Muscle layer of colon (tissue), 2 donors: Measurements from ENCODE around the gene SRGAP1.
"Not testable (repeated sequence)": the region's sequence is repeated elsewhere in the genome, so short reads cannot be mapped to it uniquely, and the experiment has no call there.

ENCODE experiments used
- H3K27ac ChIP-seq: one replicate; pipeline ENCODE4 v1.7.0; 2013; ENCODE audit warnings: low read depth, mild to moderate bottlenecking, low read length, moderate library complexity
- H3K27me3 ChIP-seq, 2 donors: one replicate each; pipeline ENCODE4 v1.7.0; 2013; ENCODE audit warnings: low read length in 2 of 2, mild to moderate bottlenecking in 2 of 2; ENCODE audit not compliant: insufficient read depth in 2 of 2, control insufficient read depth in 1 of 2
- H3K36me3 ChIP-seq: one replicate; pipeline ENCODE4 v1.7.0; 2013; ENCODE audit warnings: mild to moderate bottlenecking, low read length; ENCODE audit not compliant: insufficient read depth
- H3K4me1 ChIP-seq: one replicate; pipeline ENCODE4 v1.7.0; 2013; ENCODE audit warnings: mild to moderate bottlenecking, low read length; ENCODE audit not compliant: insufficient read depth
- H3K4me3 ChIP-seq, 2 donors: one replicate each; pipeline ENCODE4 v1.7.0; 2013; ENCODE audit warnings: low read length in 2 of 2, low read depth in 1 of 2, mild to moderate bottlenecking in 1 of 2, moderate library complexity in 1 of 2
- H3K9ac ChIP-seq: one replicate; pipeline ENCODE4 v1.7.0; 2013; ENCODE audit warnings: low read length
- H3K9me3 ChIP-seq: one replicate; pipeline ENCODE4 v1.7.0; 2013; ENCODE audit warnings: mild to moderate bottlenecking, low read length
- donor health status: abdominal sarcoma.
- donor health status: Adenocarcinoma of cecum.

Gene SRGAP1

DNA sequence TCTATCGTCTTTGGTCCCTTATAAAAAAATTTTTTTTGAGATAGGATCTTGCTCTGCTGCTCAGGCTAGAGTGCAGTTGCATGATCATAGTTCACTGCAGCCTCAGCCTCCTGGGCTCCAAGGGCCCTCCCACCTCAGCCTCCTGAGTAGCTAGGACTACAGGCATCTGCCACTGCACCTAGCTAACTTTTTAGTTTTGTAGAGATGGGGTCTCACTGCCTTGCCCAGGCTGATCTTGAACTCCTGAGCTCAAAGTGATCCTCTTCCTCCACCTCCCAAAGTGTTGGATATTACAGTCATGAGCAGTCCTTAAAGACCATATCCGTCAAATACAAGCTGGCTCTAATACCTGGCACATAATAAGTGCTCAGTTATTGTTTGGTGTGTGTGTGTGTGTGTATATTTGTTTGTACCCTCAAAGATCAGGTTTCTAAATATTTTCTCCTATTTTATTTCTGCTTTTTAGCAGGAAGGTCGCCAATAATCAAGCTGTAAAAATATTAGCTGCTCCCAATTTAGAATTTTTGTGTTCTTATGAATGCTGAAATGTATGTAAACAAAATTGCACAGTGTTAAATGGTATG, 30.5 kb downstream of the SRGAP1 start:
- H3K27ac ChIP-seq = no peak overlapping the region

DNA sequence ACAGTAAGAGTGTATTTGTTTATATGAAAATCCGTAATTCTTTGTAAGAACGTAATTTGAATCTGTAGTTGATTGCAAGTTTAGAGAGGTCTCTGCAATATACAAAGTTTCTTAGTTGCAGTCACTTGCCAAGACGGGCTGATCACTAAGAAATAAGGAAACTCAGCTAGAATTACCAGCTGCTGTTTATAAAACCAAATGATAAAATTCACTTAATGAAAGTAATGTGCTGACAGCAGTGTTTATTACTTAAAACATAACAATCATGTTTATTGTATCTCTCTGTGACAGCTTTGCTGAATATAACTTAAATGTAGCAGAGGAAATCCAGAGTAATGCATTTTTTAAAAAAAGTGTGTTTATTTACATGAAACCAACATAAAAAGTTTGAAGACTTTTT, 31.2 kb downstream of the SRGAP1 start:
- Histone ChIP-seq H3K27me3 (no peaks in the 10 kb centered on the region), H3K4me1 (no peaks in the 10 kb centered on the region), H3K27ac (no peak overlapping the region), H3K9ac (no peak overlapping the region), H3K36me3 (no peaks in the 10 kb centered on the region), H3K4me3 (no peak overlapping the region), H3K9me3 (no peaks in the 10 kb centered on the region)

More for the DNA sequence above, 30.5 kb downstream of the SRGAP1 start:
- H3K4me1 ChIP-seq = no peaks in the 10 kb centered on the region
- no peak overlapping the region for H3K4me3 ChIP-seq
- no peak overlapping the region for H3K9ac ChIP-seq
- no peaks in the 10 kb centered on the region for H3K9me3 ChIP-seq
- H3K36me3 ChIP-seq = no peaks in the 10 kb centered on the region
- H3K27me3 ChIP-seq = no peaks in the 10 kb centered on the region

DNA sequence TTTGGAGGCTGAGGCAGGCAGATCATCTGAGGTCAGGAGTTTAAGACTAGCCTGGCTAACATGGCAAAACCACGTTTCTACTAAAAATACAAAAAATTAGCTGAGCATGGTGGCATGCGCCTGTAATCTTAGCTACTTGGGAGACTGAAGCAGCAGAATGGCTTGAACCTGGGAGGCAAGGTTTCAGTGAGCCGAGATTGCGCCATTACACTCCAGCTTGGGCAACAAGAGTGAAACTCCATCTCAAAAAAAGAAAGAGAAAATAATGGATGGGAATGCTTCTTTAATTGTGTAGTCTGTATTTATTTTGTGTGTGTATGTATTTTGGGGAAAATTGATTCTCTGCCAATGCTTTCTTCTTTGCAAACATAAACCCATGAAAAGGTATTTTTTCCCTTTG, 32.5 kb downstream of the SRGAP1 start:
- Histone ChIP-seq H3K9ac (no peak overlapping the region), H3K27me3 (no peaks in the 10 kb centered on the region), H3K4me3 (no peak overlapping the region), H3K36me3 (no peaks in the 10 kb centered on the region), H3K4me1 (no peaks in the 10 kb centered on the region), H3K27ac (no peak overlapping the region), H3K9me3 (no peaks in the 10 kb centered on the region)

DNA sequence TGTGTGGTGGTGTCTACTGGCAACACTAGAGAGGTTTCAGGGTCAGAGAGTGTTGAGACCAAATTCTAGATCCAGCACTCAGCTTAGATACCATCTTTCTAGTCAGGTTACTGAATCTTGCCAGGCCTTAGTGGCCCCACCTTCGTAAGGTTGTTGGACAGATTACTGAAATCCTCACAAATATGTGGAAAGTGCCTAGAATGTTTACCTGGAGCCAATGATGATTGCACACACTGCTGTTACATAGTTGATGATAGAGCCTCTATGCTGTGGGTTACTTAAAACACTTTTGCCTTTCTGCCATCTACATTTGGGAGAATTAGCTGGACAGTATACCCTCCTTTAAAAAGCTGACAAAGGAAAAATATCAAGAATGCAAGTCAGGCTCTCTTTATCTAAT, 33.2 kb downstream of the SRGAP1 start:
- H3K36me3 ChIP-seq = no peaks in the 10 kb centered on the region
- H3K9ac ChIP-seq = no peak overlapping the region
- no peaks in the 10 kb centered on the region for H3K27me3 ChIP-seq

DNA sequence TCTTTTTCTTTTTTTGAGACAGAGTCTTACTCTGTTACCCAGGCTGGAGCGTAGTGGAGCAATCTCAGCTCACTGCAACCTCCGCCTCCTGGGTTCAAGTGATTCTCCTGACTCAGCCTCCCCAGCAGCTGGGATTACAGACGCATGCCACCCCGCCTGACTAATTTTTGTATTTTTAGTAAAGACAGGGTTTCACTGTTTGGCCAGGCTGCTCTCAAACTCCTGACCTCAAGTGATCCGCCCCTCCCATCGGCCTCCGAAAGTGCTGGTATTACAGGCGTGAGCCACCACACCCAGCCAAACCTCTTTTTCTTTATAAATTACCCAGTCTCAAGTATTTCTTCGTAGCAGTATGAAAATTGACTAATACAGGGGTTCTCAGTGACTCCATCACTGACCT, 35.7 kb downstream of the SRGAP1 start:
- not testable (repeated sequence) for H3K36me3 ChIP-seq, H3K4me3 ChIP-seq, H3K9ac ChIP-seq, H3K27ac ChIP-seq, H3K27me3 ChIP-seq, H3K4me1 ChIP-seq, H3K9me3 ChIP-seq

More for the DNA sequence above, 33.2 kb downstream of the SRGAP1 start:
- Histone ChIP-seq H3K4me3 (no peak overlapping the region), H3K4me1 (no peaks in the 10 kb centered on the region), H3K9me3 (no peaks in the 10 kb centered on the region), H3K27ac (no peak overlapping the region)

DNA sequence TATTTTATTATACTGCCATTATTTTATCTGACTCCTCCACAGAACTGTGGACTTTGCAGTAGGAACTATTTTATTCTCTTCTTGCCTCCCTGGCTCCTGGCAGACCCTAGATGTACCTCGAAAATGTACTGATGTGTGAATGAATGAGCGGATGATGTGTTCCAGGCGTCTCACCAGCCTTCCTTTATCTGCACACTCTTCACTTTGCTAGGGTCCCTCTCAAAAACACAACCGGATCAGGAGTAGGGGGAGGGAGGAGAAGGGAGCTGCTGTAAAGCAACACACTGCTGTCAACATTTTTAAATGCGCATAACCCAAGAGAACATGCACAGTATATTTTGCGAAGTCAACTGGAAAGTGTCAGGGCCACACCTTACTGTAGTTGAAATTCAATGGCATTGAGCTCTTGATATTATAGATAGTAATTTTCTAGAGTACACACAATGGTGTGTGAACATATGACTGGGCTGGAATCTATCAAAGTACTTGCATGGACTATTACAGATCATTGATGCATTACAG, 36.3 kb downstream of the SRGAP1 start:
- Histone ChIP-seq H3K4me1 (no peaks in the 10 kb centered on the region), H3K27me3 (no peaks in the 10 kb centered on the region), H3K9ac (no peak overlapping the region), H3K4me3 (no peak overlapping the region), H3K27ac (no peak overlapping the region), H3K36me3 (no peaks in the 10 kb centered on the region), H3K9me3 (no peaks in the 10 kb centered on the region)

DNA sequence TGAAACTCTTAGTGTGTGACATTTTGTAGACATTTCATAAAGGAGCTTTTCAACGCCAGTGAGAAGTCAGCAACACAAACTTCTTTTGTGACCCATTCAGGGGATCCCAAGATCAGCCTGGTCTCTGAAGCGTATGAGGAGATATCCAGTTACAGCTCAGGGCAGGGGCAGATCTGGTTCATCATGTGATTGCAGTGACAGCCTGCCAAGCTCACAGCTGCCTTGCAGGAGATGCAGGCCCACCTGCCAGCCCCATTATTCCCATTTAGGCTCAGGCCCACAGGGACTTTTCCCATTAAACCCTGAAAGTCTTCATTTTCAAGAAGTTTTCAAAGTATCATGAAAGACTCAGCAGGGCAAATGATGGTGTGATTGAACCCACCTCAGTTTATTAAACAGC, 38.3 kb downstream of the SRGAP1 start:
- Histone ChIP-seq H3K27ac (no peak overlapping the region), H3K9ac (no peak overlapping the region), H3K36me3 (no peaks in the 10 kb centered on the region), H3K9me3 (no peaks in the 10 kb centered on the region), H3K27me3 (no peaks in the 10 kb centered on the region), H3K4me1 (no peaks in the 10 kb centered on the region), H3K4me3 (no peak overlapping the region)

DNA sequence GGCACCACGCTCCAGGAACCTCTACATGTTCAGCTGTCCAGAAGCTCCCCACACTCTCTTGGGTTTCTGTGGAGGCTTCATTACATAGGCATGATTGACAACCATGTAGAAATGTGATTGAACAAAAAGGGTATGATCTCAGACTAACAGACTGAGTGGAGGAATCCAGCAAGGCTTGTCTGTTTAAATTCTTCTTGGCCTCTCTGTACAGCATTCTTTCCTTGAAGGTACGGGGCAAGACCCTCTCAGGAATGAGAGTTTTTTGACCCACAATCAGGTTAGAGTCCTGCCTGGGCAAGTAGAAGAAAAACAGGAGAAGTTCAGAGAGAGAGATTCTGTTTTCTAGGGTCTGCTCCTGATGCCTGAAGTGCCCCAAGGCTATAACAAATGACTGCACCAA, 40.9 kb downstream of the SRGAP1 start:
- no peaks in the 10 kb centered on the region for H3K4me1 ChIP-seq
- no peaks in the 10 kb centered on the region for H3K27me3 ChIP-seq
- H3K27ac ChIP-seq = no peak overlapping the region
- no peaks in the 10 kb centered on the region for H3K9me3 ChIP-seq
- H3K36me3 ChIP-seq = no peaks in the 10 kb centered on the region
- H3K9ac ChIP-seq = no peak overlapping the region
- H3K4me3 ChIP-seq = no peak overlapping the region

DNA sequence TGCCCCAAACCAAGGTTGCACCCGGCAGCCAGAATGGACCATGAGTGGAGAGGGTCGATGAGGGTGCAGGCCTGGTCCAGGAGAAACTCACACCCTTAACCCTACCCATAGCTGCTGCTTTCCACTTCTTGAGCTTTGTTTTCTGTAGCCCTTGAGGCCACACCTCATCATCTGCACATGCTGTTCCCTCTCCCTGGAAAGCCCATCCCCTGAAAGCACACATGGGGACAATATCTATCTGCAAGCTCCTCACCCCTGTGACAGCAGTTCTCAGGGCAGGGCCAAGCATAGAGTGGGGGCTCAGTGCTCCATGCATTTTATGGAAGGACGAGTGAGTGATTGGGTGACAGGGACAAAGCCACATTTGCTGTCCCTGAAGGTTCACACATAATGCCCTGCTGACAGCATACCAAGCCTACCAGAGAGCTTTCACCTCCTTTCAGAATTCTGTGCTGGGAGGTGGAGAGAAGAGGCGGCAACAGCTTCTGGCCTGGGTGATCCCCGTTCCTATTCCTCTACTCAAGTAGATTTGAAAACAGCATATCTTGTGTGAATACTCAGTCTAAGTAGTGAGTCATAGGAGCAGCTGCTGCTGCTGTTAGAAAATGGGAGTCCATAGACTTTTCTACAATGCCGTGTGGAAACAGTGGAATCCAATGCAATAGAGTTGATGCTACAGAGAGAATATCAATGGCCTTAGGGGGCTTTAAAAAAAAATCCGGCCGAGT, 44.6 kb downstream of the SRGAP1 start:
- no peak overlapping the region for H3K9ac ChIP-seq
- H3K4me1 ChIP-seq = no peaks in the 10 kb centered on the region
- H3K36me3 ChIP-seq = no peaks in the 10 kb centered on the region
- H3K9me3 ChIP-seq = no peaks in the 10 kb centered on the region
- no peaks in the 10 kb centered on the region for H3K27me3 ChIP-seq
- H3K4me3 ChIP-seq = no peak overlapping the region
- H3K27ac ChIP-seq = no peak overlapping the region

DNA sequence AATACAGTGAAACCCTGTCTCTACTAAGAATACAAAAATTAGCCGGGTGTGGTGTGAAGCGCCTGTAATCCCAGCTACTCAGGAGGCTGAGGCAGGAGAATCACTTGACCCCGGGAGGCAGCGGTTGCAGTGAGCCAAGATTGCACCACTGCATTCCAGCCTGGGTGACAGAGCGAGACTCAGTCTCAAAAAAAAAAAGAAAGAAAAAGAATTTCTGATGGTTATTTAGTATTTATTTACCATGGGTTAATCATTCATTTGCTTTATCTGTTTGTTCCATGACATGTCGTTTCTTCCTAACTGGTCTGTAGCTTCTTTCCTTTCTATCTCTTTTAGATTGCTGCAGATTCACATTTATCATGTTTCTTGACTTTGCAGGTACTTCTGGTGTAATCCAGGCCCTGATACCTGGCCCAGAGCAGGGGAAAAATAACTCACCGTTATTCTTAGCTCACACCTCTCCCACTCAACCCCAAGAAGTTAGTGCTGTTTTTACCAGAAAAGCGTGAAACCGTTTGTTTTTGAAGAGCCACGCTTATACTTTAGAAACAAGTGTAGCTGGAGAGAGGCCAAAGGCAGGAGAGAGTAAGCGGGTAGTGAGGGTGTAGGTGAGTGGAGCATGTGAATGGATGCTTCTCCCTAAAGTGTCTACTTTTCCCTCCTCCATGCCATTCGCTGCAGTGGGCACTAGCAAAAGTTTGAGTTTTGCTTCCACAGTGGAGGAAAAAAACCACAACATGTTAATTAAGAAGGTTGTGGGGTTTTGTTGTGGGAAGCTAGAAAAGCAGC, 45.4 kb downstream of the SRGAP1 start:
- Histone ChIP-seq H3K27me3 (no peaks in the 10 kb centered on the region), H3K9ac (no peak overlapping the region), H3K4me3 (no peak overlapping the region), H3K9me3 (no peaks in the 10 kb centered on the region), H3K27ac (no peak overlapping the region), H3K4me1 (no peaks in the 10 kb centered on the region), H3K36me3 (no peaks in the 10 kb centered on the region)

DNA sequence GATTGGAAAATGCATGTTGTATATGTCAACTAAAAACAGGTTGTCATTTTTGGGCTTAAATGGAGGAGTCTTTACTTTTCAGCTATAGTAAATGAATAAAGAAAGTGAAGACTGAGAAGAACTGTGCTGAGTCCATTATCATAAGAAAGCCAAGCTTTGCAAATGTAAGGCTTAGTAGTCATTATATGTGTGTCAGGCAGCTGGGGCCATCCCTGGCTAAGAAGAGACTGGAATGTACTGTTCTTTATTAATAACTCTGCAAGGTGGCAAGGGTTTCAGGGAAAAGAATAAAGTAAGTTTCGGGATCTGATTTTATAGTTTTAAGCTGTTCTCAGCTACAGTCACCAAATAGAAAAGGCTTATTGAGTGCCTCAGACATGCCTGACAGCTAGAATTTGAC, 48.7 kb downstream of the SRGAP1 start:
- H3K36me3 ChIP-seq = no peaks in the 10 kb centered on the region
- no peak overlapping the region for H3K9ac ChIP-seq
- H3K27me3 ChIP-seq = no peaks in the 10 kb centered on the region
- peaks cover 10% of the 10 kb centered on the region for H3K4me1 ChIP-seq
- no peaks in the 10 kb centered on the region for H3K9me3 ChIP-seq
- no peak overlapping the region for H3K4me3 ChIP-seq
- no peak overlapping the region for H3K27ac ChIP-seq
